SK-N-SH (cell line): ENCODE results near the gene TMEM26.

Experiments
- EZH2phosphoT487 ChIP-seq: fragments of 200-600 bp; sonication (generic); IDR thresholded peaks from 2 replicates; pipeline ENCODE4 v1.6.1; 2017; ENCODE audit warnings: low read depth, mixed run types, mild to moderate bottlenecking, antibody characterized with exemption, moderate library complexity, borderline replicate concordance
- FOXJ3 ChIP-seq: sonication (generic); formaldehyde crosslinking; IDR thresholded peaks from 2 replicates; pipeline ENCODE4 v1.5.1; 2020; ENCODE audit warnings: mild to moderate bottlenecking, missing genetic modification reagents
- GATA2 ChIP-seq: sonication (generic); formaldehyde crosslinking; IDR thresholded peaks from 2 replicates; pipeline ENCODE4 v1.5.0; 2020; ENCODE audit warnings: mild to moderate bottlenecking, missing genetic modification reagents
- MXI1 ChIP-seq: IDR thresholded peaks from 2 replicates; pipeline ENCODE4 v1.6.1; 2012; ENCODE audit warnings: mild to moderate bottlenecking, low read depth, low read length, improper control_type of control experiment
- RFX5 ChIP-seq: IDR thresholded peaks from 2 replicates; pipeline ENCODE4 v1.6.1; 2012; ENCODE audit warnings: mild to moderate bottlenecking, improper control_type of control experiment, low read length
- TAF1 ChIP-seq: IDR thresholded peaks from 2 replicates; pipeline ENCODE4 v1.6.1; 2012; ENCODE audit warnings: low read depth, mild to moderate bottlenecking, low read length, moderate library complexity, borderline replicate concordance
- TF ChIP-seq, protein P1 (sequence below): fragments of 200-600 bp; sonication (generic); IDR thresholded peaks from 2 replicates; pipeline ENCODE4 v1.6.1; 2017; ENCODE audit warnings: antibody characterized with exemption, mild to moderate bottlenecking, moderate library complexity
- TF ChIP-seq, protein P2 (sequence below): IDR thresholded peaks from 2 replicates; pipeline ENCODE4 v1.4.0; 2012; ENCODE audit warnings: low read depth, borderline replicate concordance
- TF ChIP-seq, protein P3 (sequence below): IDR thresholded peaks from 2 replicates; pipeline ENCODE4 v1.4.0; 2012; ENCODE audit warnings: low read depth
- TF ChIP-seq, protein P4 (sequence below): IDR thresholded peaks from 2 replicates; pipeline ENCODE4 v1.6.1; 2012; ENCODE audit warnings: mild to moderate bottlenecking, low read depth, low read length, moderate library complexity

DNA sequence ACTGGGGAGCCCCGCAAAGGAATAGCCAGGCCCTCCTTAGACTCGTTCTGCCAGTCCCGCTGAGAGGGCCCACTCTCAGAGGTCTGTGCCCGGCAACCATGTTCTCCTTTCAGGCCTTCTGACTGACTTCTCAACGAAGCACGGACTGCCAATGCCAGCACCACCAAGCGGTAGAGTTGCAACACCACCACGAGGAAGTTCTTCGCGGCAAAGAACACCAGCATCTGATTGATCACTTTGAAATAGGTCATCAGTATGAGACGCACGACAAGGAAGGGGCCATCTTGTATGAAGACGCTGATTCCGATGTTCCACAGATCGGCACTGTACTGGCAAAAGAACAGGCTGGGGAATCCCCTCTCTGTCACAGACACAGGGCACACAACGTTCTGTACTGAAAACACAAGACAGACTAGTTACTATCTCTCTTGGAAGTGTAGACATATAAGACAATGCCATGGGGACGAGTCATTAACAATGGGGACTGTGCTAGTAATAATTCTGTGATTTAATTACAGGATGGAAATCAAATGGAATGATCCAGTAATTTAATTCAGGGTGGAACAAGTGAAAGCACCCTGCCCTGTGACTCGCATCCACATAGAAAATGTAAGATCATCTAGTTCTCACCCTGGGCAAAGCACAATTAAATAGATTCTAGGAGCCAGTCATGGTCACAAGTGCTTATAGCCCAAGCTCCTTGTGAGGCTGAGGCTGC, 42.7 kb downstream of the TMEM26 start:
- TF ChIP-seq, protein P1, sequence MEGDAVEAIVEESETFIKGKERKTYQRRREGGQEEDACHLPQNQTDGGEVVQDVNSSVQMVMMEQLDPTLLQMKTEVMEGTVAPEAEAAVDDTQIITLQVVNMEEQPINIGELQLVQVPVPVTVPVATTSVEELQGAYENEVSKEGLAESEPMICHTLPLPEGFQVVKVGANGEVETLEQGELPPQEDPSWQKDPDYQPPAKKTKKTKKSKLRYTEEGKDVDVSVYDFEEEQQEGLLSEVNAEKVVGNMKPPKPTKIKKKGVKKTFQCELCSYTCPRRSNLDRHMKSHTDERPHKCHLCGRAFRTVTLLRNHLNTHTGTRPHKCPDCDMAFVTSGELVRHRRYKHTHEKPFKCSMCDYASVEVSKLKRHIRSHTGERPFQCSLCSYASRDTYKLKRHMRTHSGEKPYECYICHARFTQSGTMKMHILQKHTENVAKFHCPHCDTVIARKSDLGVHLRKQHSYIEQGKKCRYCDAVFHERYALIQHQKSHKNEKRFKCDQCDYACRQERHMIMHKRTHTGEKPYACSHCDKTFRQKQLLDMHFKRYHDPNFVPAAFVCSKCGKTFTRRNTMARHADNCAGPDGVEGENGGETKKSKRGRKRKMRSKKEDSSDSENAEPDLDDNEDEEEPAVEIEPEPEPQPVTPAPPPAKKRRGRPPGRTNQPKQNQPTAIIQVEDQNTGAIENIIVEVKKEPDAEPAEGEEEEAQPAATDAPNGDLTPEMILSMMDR, result no peak
- TF ChIP-seq MXI1 (no peak), RFX5 (no peak), GATA2 (CRISPR knock-in tag) (no peak), FOXJ3 (no peak), EZH2phosphoT487 (no peak), TAF1 (no peak)
- TF ChIP-seq, protein P2, sequence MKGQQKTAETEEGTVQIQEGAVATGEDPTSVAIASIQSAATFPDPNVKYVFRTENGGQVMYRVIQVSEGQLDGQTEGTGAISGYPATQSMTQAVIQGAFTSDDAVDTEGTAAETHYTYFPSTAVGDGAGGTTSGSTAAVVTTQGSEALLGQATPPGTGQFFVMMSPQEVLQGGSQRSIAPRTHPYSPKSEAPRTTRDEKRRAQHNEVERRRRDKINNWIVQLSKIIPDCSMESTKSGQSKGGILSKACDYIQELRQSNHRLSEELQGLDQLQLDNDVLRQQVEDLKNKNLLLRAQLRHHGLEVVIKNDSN, result no peak
- TF ChIP-seq, protein P3, sequence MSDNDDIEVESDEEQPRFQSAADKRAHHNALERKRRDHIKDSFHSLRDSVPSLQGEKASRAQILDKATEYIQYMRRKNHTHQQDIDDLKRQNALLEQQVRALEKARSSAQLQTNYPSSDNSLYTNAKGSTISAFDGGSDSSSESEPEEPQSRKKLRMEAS, result no peak
- TF ChIP-seq, protein P4, sequence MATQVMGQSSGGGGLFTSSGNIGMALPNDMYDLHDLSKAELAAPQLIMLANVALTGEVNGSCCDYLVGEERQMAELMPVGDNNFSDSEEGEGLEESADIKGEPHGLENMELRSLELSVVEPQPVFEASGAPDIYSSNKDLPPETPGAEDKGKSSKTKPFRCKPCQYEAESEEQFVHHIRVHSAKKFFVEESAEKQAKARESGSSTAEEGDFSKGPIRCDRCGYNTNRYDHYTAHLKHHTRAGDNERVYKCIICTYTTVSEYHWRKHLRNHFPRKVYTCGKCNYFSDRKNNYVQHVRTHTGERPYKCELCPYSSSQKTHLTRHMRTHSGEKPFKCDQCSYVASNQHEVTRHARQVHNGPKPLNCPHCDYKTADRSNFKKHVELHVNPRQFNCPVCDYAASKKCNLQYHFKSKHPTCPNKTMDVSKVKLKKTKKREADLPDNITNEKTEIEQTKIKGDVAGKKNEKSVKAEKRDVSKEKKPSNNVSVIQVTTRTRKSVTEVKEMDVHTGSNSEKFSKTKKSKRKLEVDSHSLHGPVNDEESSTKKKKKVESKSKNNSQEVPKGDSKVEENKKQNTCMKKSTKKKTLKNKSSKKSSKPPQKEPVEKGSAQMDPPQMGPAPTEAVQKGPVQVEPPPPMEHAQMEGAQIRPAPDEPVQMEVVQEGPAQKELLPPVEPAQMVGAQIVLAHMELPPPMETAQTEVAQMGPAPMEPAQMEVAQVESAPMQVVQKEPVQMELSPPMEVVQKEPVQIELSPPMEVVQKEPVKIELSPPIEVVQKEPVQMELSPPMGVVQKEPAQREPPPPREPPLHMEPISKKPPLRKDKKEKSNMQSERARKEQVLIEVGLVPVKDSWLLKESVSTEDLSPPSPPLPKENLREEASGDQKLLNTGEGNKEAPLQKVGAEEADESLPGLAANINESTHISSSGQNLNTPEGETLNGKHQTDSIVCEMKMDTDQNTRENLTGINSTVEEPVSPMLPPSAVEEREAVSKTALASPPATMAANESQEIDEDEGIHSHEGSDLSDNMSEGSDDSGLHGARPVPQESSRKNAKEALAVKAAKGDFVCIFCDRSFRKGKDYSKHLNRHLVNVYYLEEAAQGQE, result no peak
